HFFc6 (cell line): ENCODE results near the gene CEACAM18. TPM values are rescaled to one million over a fixed set of nuclear protein-coding genes. Genes with fewer than 3 reads are reported as not detected.

Experiments
- DNase-seq: peaks from one replicate; pipeline ENCODE4 v3.0.0-alpha.2; 2018
- H3K27ac Mint-ChIP-seq: 2 replicates; pipeline ENCODE4 v1.8.0; 2020; ENCODE audit warnings: mild to moderate bottlenecking, mixed read lengths
- H3K27me3 Mint-ChIP-seq: 2 replicates; pipeline ENCODE4 v1.8.0; 2021; ENCODE audit warnings: mild to moderate bottlenecking, moderate library complexity, mixed read lengths; ENCODE audit not compliant: insufficient read depth
- H3K36me3 Mint-ChIP-seq: 2 replicates; pipeline ENCODE4 v1.8.0; 2021; ENCODE audit warnings: low read depth, mixed read lengths
- H3K4me1 Mint-ChIP-seq: 2 replicates; pipeline ENCODE4 v1.8.0; 2020; ENCODE audit warnings: low read depth, mixed read lengths
- H3K4me3 Mint-ChIP-seq: 2 replicates; pipeline ENCODE4 v1.8.0; 2020; ENCODE audit warnings: mild to moderate bottlenecking, moderate library complexity, mixed read lengths
- H3K9me3 Mint-ChIP-seq: 2 replicates; pipeline ENCODE4 v1.8.0; 2020; ENCODE audit warnings: mild to moderate bottlenecking, mixed read lengths
- CTCF ChIP-seq: fragments of 200-600 bp; sonication (generic); IDR thresholded peaks from 2 replicates; pipeline ENCODE4 v1.5.0; 2021; ENCODE audit warnings: antibody characterized with exemption, mild to moderate bottlenecking
- long read RNA-seq: library from polyadenylated mRNA; unstranded; transcript quantifications from one replicate; pipeline ENCODE4 v2.0.0, GENCODE V29; 2019
- total RNA-seq, 6 experiments: library from RNA; stranded (reverse); fragmentation: NEBNext Ultra II Directional; extraction: Animal tissue kit (Norgen Biotek cat#: 25700); gene quantifications; 2 replicates in 1 of 6; 3 replicates in 5 of 6; pipeline ENCODE4 v1.2.3, GENCODE V29; 2021

The CEACAM18 gene
- not detected for total RNA-seq
- long read RNA-seq = 0 reads

- H3K36me3 Mint-ChIP-seq = no peaks in the 10 kb centered on the region
- TF ChIP-seq CTCF = no peak
- no peak within 1 kb of the TSS for H3K27ac Mint-ChIP-seq
- no peak for DNase-seq
- H3K27me3 Mint-ChIP-seq = peaks cover 6% of the 10 kb centered on the region
- H3K4me3 Mint-ChIP-seq = no peak within 1 kb of the TSS
- H3K9me3 Mint-ChIP-seq = peaks cover 16% of the 10 kb centered on the region; the same call in 1 of the 2 replicates
- H3K4me1 Mint-ChIP-seq = no peaks in the 10 kb centered on the region
These were observed at the start of gene CEACAM18 for GRCh38 chr19:51478381-51479234. Gene CEACAM18 (plus strand): TSS chr19:51478539.

- Mint-ChIP-seq H3K27me3 (no peaks in the 10 kb centered on the region; the same call in 1 of the 2 replicates), H3K9me3 (no peaks in the 10 kb centered on the region; the same call in 1 of the 2 replicates), H3K4me1 (no peaks in the 10 kb centered on the region), H3K27ac (no peak overlapping the region), H3K4me3 (no peak overlapping the region), H3K36me3 (no peaks in the 10 kb centered on the region)
- no peak for TF ChIP-seq CTCF
- DNase-seq = no peak
These were observed 48.1 kb upstream of the CEACAM18 start for GRCh38 chr19:51430221-51430620.

- H3K36me3 Mint-ChIP-seq = no peaks in the 10 kb centered on the region
- no peaks in the 10 kb centered on the region for H3K4me1 Mint-ChIP-seq
- DNase-seq = no peak
- H3K4me3 Mint-ChIP-seq = no peak overlapping the region
- H3K27ac Mint-ChIP-seq = no peak overlapping the region
- peaks cover under 1% of the 10 kb centered on the region for H3K27me3 Mint-ChIP-seq
- no peak for TF ChIP-seq CTCF
- H3K9me3 Mint-ChIP-seq = no peaks in the 10 kb centered on the region; the same call in 1 of the 2 replicates
These were observed 47.2 kb upstream of the CEACAM18 start for GRCh38 chr19:51431124-51431523.

- Mint-ChIP-seq H3K4me3 (no peak overlapping the region), H3K27me3 (peaks cover 11% of the 10 kb centered on the region), H3K27ac (no peak overlapping the region), H3K9me3 (no peaks in the 10 kb centered on the region; the same call in 1 of the 2 replicates), H3K36me3 (no peaks in the 10 kb centered on the region), H3K4me1 (no peaks in the 10 kb centered on the region)
- no peak for DNase-seq
- TF ChIP-seq CTCF = no peak
These were observed 45.3 kb upstream of the CEACAM18 start for GRCh38 chr19:51433043-51433442.

GRCh38 chr19:51434456-51434855 is 43.9 kb upstream of the CEACAM18 start:
- DNase-seq = no peak
- Mint-ChIP-seq H3K9me3 (no peaks in the 10 kb centered on the region), H3K4me1 (no peaks in the 10 kb centered on the region), H3K27me3 (peaks cover 12% of the 10 kb centered on the region), H3K36me3 (no peaks in the 10 kb centered on the region), H3K27ac (no peak overlapping the region), H3K4me3 (no peak overlapping the region)
- TF ChIP-seq CTCF = no peak
